HCT116 (cell line): Measurements from ENCODE around the gene RINL. TPM values are rescaled to one million over a fixed set of nuclear protein-coding genes. Genes with fewer than 3 reads are reported as not detected.

Experiments
- ATAC-seq: fragments of 200-7000 bp; cut with Tn5 transposase; 2 replicates; pipeline ENCODE4 v1.9.1; 2020; ENCODE audit warnings: mild to moderate bottlenecking, moderate library complexity
- BruUV-seq: library from RNA; stranded (reverse); fragments of 400-500 nt; replicated peaks from 2 replicates; lab custom pipeline; 2021; lab: Mats Ljungman, UMichigan
- CTCF ChIA-PET: fragments of 300-600 bp; sonication (Branson Sonifier 250); formaldehyde crosslinking; loops from one replicate; lab custom pipeline; 2021; ENCODE audit warnings: antibody characterized with exemption; lab: Charles Lee
- POLR2A ChIA-PET: fragments of 300-600, 350-600 bp; sonication (Branson Sonifier 250); formaldehyde crosslinking; loops from one replicate; lab custom pipeline; 2021; ENCODE audit warnings: antibody characterized with exemption; lab: Charles Lee
- RAD21 ChIA-PET, 2 experiments: fragments of 300-600 bp; sonication (Branson Sonifier 250); formaldehyde crosslinking; loops; one replicate each; lab custom pipeline; 2023; ENCODE audit warnings: low total read pairs in 2 of 2; ENCODE audit not compliant: uncharacterized antibody in 2 of 2, unreplicated experiment in 2 of 2, low non-redundant PET in 1 of 2; lab: Charles Lee
- DNase-seq: peaks from one replicate; pipeline ENCODE4 v3.0.0-alpha.2; 2010; ENCODE audit warnings: low read depth, low spot score
- H2AFZ ChIP-seq: fragments of 200-600 bp; shearing (Covaris generic), sonication (generic); 2 replicates; pipeline ENCODE4 v1.6.1; 2017; ENCODE audit warnings: low read depth, mixed run types, mixed read lengths, antibody characterized with exemption, low read length; ENCODE audit not compliant: poor library complexity, severe bottlenecking
- H3K27ac ChIP-seq: 2 replicates; pipeline ENCODE4 v1.5.1; 2012; ENCODE audit warnings: low read depth, low read length
- H3K27me3 ChIP-seq: fragments of 200-600 bp; sonication (generic); 2 replicates; pipeline ENCODE4 v1.6.1; 2016; ENCODE audit warnings: mixed run types, low read length, mixed read lengths; ENCODE audit not compliant: insufficient read depth
- H3K36me3 ChIP-seq, 2 experiments: fragments of 200-500 bp in 1 of 2; fragments of 200-600 bp in 1 of 2; sonication (Bioruptor generic) in 1 of 2; sonication (generic) in 1 of 2; 2 replicates each; pipeline versions ENCODE4 v1.5.1 to v1.6.1; 2014 to 2016; ENCODE audit warnings: low read length in 2 of 2, inconsistent platforms in 1 of 2, mixed read lengths in 1 of 2, mixed run types in 1 of 2; ENCODE audit not compliant: insufficient read depth in 2 of 2, control insufficient read depth in 1 of 2
- H3K4me1 ChIP-seq, 2 experiments: fragments of 200-600 bp in 1 of 2; sonication (generic) in 1 of 2; 2 replicates each; pipeline versions ENCODE4 v1.5.1 to v1.6.1; 2012 to 2017; ENCODE audit warnings: low read length in 2 of 2, inconsistent platforms in 1 of 2, mild to moderate bottlenecking in 1 of 2, mixed read lengths in 1 of 2, mixed run types in 1 of 2, moderate library complexity in 1 of 2; ENCODE audit not compliant: insufficient read depth in 2 of 2, control insufficient read depth in 1 of 2
- H3K4me2 ChIP-seq: fragments of 200-600 bp; sonication (generic); 2 replicates; pipeline ENCODE4 v1.6.1; 2017; ENCODE audit warnings: mixed run types, low read length, mixed read lengths
- H3K4me3 ChIP-seq, 2 experiments: fragments of 200-600 bp in 1 of 2; sonication (generic) in 1 of 2; replicated peaks in 1 of 2; 2 replicates each; pipeline ENCODE4 v1.5.1; 2011 to 2016; ENCODE audit warnings: low read length in 2 of 2, control low read depth in 1 of 2, low read depth in 1 of 2, mild to moderate bottlenecking in 1 of 2, mixed read lengths in 1 of 2, mixed run types in 1 of 2
- H3K79me2 ChIP-seq: fragments of 200-600 bp; sonication (generic); 2 replicates; pipeline ENCODE4 v1.6.1; 2017; ENCODE audit warnings: mild to moderate bottlenecking, mixed run types, low read length, moderate library complexity, mixed read lengths; ENCODE audit not compliant: insufficient read depth
- H3K9ac ChIP-seq: fragments of 200-600 bp; sonication (generic); 2 replicates; pipeline ENCODE4 v1.6.1; 2016; ENCODE audit warnings: low read length, mixed read lengths
- H3K9me2 ChIP-seq: fragments of 200-600 bp; sonication (generic), shearing (Covaris generic); 2 replicates; pipeline ENCODE4 v1.6.1; 2017; ENCODE audit warnings: mixed run types, mild to moderate bottlenecking, moderate library complexity; ENCODE audit not compliant: insufficient read depth
- H3K9me3 ChIP-seq, 2 experiments: fragments of 200-500 bp in 1 of 2; fragments of 200-600 bp in 1 of 2; sonication (Bioruptor generic) in 1 of 2; sonication (generic) in 1 of 2; 2 replicates each; pipeline ENCODE4 v1.6.1; 2014 to 2017; ENCODE audit warnings: low read length in 2 of 2, mixed read lengths in 2 of 2, inconsistent platforms in 1 of 2, low read depth in 1 of 2, mild to moderate bottlenecking in 1 of 2, mixed run types in 1 of 2, moderate library complexity in 1 of 2; ENCODE audit not compliant: control insufficient read depth in 1 of 2, insufficient read depth in 1 of 2
- H4K20me1 ChIP-seq: fragments of 200-600 bp; sonication (generic), shearing (Covaris generic); 2 replicates; pipeline ENCODE4 v1.6.1; 2017; ENCODE audit warnings: mixed run types, mild to moderate bottlenecking, moderate library complexity; ENCODE audit not compliant: insufficient read depth
- ELF1 ChIP-seq: IDR thresholded peaks from 2 replicates; pipeline ENCODE4 v1.6.1; 2012; ENCODE audit warnings: low read depth, borderline replicate concordance
- EZH2 ChIP-seq: fragments of 200-600 bp; sonication (generic); IDR thresholded peaks from 2 replicates; pipeline ENCODE4 v1.6.1; 2017; ENCODE audit warnings: antibody characterized with exemption, mixed run types
- EZH2phosphoT487 ChIP-seq: fragments of 200-600 bp; IDR thresholded peaks from 2 replicates; pipeline ENCODE4 v1.6.1; 2018; ENCODE audit warnings: antibody characterized with exemption, borderline replicate concordance
- JUND ChIP-seq: IDR thresholded peaks from 2 replicates; pipeline ENCODE4 v1.6.1; 2012
- REST ChIP-seq: IDR thresholded peaks from 2 replicates; pipeline ENCODE4 v1.6.1; 2012; ENCODE audit warnings: low read depth
- intact Hi-C: fragments of 100-400 bp; cut with micrococcal nuclease; formaldehyde crosslinking; loops from 2 replicates; pipeline ENCODE4 v1.10.0; 2022
- total RNA-seq: library from RNA; stranded (reverse); gene quantifications from one replicate; pipeline ENCODE4 v1.2.1, GENCODE V29; 2021; ENCODE audit not compliant: unreplicated experiment

The RINL gene
- total RNA-seq, 1 experiment from 2014 or later: 28.6 TPM

- ChIA-PET RAD21 (no interaction called here), POLR2A (interaction anchor here (0.8 kb wide), 1 partner anchor 14 kb away, joined by 3 read pairs; the partner anchor contains the start of genes NFKBIB and SIRT2)
- no peaks in the 10 kb centered on the region for H4K20me1 ChIP-seq
These were observed 35.9 kb upstream of the RINL start for GRCh38 chr19:38913958-38914357.

More at GRCh38 chr19:38913958-38914357, 35.9 kb upstream of the RINL start:
- Histone ChIP-seq H3K9me3 (no peaks in the 10 kb centered on the region), H3K9ac (no peak overlapping the region), H2AFZ (no peak overlapping the region), H3K27ac (no peak overlapping the region), H3K4me3 (no peak overlapping the region), H3K4me1 (no peaks in the 10 kb centered on the region), H3K4me2 (no peak overlapping the region), H3K27me3 (no peaks in the 10 kb centered on the region), H3K79me2 (no peaks in the 10 kb centered on the region)
- DNase-seq: no peak
- no TSS peak for BruUV-seq
- no peak for ATAC-seq
- intact Hi-C loops: no loop called here
- CTCF ChIA-PET: no interaction called here
- TF ChIP-seq EZH2 (no peak), ELF1 (no peak), JUND (no peak), EZH2phosphoT487 (no peak), REST (no peak)
- TF ChIP-seq, all 23 proteins: peak for 0
- no peaks in the 10 kb centered on the region for H3K9me2 ChIP-seq
- H3K36me3 ChIP-seq: no peaks in the 10 kb centered on the region
